NCI-H2029 (cell line): ENCODE results near the gene CPNE4.

Source experiments
- DNase-seq: peaks from one replicate; lab custom pipeline; 2025; lab: John Stamatoyannopoulos, UW

The CPNE4 gene

GRCh38 chr3:131694376-131694775 lies 340.4 kb downstream of the CPNE4 start:
- DNase-seq = no peak

DNA sequence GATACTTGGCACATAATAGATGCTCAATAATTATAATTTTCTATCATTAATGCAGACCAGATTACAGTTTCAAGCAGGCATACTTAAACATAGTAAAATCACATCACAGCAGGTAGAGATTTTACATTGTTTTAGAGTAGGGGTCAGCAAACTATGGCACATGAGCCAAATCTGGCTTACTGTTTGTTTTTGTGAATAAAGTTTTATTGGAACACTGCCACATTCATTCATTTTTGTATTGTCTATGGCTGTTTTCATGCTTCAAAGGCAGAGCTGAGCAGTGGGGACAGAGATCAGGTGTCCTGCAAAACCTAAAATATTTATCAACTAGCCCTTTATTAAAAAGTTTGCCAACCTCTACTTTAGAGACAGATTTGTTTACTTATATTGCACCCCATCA lies 342.5 kb downstream of the CPNE4 start:
- no peak for DNase-seq

- DNase-seq = no peak
These were observed 344.0 kb downstream of the CPNE4 start for GRCh38 chr3:131690800-131691199.

DNA sequence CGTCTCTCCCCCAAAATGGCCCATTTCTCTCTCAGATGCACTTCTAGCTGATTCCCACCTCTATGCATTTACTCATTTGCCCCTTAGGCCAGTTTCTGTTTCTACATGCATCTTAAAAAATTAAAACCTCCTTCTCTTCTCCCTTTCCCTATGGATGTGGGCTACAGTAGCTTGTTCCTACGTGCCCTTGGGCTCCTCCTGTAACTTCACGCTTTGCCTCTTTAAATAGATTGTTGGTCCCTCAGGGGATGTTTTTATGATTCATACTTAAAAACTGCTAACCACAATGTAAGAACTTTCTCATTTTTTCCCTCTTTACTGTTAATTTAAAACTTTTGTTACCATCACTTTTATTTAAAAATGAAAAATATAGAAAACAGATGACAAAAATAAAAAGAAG lies 346.4 kb downstream of the CPNE4 start:
- DNase-seq = no peak

- DNase-seq = no peak
These were observed 365.2 kb downstream of the CPNE4 start for GRCh38 chr3:131669600-131669999.

DNA sequence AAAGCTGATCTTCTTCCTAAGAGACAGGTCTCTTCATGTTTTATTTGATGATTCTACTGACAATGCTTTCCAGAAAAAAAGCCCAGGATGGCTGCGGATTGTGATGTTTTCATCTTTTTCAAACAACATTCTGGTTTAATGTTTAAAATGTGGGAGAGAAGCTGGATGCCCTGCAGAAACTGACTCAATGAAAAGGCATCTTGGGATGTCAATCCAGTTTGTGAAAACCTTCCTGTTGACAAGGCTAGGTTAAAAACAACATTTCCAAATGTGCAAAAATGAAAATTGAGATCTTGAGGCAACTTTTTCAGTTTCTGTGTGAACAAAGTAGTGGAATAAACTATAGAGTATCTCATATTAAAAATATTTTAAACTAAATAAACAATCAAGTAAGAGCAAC lies 376.0 kb downstream of the CPNE4 start:
- DNase-seq = no peak

DNA sequence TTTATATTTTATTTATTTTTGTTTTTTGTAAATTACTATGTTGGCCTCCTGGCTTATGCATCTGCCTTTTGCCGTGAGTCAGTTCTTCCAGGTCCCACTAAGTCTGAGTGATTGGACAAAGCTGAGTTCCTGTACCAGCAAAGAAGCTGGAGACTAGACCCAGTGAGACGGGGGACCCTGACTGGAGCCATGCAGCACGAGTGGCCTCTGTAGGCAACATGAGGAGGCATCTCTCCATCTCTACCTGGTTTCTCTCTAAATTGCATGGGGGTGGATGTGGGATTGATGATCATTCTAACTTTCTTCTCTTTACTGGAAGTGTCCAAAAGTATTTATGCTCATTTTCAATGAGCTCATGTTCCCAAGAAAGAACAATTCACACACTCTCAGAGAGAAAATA lies 376.7 kb downstream of the CPNE4 start:
- DNase-seq = no peak

DNA sequence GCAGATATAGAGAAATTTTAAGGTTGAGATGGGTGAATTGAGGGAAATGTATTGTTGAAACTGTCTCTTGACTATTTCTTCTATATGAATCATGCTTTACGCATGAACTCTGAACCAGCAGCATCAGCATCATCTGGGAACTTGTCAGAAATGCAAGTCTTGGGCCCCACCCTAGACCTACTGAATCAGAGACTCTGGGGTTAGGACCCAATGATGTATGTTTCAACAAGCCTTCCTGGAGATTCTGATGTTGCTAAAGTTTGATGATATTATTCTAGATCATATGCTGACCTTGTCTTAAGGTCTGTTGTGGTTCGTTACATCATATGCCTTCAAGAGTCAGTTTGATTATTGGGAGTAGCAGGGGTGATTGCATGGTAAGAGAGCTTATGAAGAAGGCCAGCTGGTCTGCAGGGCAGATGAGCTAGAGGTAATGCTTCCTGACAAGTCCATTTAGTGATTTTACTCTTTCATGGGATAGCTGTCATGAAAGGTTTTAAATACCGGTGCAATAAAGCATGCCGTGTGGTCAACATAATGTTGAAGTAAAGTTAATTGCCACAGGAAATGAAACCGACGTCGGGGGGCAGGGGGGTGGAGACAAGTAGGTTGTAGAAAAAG lies 379.6 kb downstream of the CPNE4 start:
- DNase-seq = no peak

DNA sequence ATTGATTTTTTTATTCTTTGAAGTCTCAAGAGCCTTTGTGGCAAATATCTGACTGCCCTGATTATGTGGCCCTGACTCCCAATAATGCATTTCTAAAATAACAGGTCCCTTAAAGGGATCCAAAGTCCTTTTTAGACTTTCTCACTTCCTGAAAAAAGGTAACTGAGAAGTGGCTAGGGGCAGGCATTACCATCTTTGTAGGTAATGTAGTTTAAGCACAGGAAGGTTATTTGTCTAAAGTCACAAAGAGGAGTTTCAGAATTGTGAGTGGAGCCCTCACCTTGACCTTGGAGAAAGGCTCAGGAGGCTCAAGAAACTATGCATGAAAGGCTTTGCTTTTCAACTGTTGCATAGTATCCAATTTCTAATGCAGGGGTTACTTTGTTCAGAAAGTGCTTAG lies 389.2 kb downstream of the CPNE4 start:
- DNase-seq = no peak

DNA sequence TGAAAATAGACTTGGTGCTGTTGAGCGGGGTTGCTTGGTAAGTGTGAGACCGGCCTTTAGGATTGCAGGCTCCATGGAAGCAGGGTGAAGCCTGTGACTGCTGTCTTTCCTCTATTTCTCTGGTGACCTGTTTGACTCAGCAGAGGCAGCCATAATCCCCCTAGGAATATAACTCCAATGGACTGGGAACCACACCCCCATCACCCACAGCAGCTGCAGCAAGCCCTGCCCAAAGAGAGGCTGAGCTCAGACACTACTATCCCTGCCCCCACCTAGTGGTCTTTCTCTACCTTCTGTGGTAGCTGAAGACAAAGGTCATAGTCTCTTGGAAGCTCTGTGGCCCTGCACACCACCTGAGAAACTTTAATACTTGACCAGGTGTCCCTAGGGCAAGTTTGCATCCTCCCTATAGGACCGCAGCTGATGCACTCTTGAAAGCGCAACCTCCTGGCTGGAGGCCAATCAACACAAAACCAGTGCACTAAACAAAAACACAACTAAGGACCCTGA lies 398.5 kb downstream of the CPNE4 start:
- no peak for DNase-seq

- no peak for DNase-seq
These were observed 404.0 kb downstream of the CPNE4 start for GRCh38 chr3:131630807-131631206.

- DNase-seq = no peak
These were observed 404.7 kb downstream of the CPNE4 start for GRCh38 chr3:131630097-131630496.

- DNase-seq = no peak
These were observed 411.4 kb downstream of the CPNE4 start for GRCh38 chr3:131623431-131623830.

- DNase-seq = no peak
These were observed 412.1 kb downstream of the CPNE4 start for GRCh38 chr3:131622726-131623125.

DNA sequence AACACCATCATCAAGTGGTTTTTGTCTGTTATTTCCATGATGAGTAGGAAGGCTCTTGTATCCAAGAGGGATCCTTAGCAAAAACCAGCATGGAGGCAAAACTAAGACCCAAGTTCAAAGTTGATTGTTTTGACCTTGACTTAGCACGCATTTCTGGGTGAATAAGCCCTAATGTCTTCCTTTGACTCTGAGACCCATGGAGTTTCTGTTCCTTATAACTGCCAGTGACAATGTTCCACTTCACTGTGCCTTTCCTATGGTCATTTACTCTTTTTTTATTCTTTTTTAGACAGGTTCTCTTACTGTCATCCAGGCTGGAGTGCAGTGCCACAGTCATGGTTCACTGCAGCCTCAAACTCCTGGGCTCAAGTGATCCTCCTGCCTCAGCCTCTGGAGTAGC lies 413.8 kb downstream of the CPNE4 start:
- no peak for DNase-seq

DNA sequence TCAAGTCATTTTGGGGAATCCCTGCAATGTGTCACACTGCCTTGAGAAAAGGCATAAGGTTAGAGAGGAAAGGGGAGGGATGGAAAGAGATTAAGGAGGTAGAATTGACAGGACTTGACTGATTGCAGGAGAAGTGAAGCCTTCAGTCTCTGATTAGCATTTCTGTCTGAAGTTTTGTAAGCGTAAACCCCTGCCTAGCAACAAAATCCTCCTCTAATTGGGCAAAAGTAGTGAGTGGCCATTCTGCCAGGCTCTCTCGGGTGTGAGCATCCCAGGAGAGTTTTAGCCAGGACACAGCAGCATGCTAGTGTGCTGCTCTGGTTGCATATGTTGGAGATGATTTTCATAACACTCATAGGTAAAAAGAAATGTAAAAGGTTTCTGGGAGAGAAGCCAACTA lies 415.0 kb downstream of the CPNE4 start:
- DNase-seq = no peak

DNA sequence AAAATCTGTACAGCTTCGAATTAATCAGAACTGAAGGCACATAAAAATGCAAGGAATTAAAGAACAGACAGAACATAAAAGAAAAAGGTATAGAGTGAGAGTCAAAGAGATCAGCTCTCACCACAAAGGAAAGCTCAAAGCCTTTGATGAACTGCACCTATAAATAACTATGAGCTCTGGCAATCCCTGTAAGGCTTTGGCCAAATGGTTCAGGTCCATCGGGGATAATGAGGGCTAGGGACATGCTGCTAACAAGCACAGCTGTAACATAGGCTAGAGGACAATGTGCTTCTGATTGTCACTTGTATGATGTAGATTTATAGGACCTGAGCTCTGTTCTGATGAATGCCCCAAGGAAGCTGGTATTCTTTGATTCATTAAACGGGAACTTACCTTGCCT lies 418.1 kb downstream of the CPNE4 start:
- no peak for DNase-seq

DNA sequence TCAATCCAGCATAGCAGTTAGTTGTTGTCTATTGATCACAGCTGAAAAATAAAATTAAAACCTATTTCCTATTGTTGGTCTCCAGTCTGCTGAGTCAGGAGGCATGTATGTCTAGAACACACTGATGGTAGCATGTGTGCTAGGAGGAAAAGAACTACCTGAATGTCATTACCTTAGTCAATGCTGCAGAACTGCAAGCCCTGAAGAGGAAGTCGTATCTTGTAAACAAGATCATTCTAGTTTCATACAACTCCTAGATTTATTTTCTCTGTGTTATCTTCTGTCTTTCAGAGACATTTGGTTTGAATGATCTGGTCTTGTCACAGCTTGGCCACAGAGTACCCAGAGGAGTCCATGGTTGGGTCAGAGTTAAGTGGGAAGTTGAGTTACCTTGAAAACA lies 422.1 kb downstream of the CPNE4 start:
- no peak for DNase-seq

- DNase-seq = no peak
These were observed 424.6 kb downstream of the CPNE4 start for GRCh38 chr3:131610174-131610573.

DNA sequence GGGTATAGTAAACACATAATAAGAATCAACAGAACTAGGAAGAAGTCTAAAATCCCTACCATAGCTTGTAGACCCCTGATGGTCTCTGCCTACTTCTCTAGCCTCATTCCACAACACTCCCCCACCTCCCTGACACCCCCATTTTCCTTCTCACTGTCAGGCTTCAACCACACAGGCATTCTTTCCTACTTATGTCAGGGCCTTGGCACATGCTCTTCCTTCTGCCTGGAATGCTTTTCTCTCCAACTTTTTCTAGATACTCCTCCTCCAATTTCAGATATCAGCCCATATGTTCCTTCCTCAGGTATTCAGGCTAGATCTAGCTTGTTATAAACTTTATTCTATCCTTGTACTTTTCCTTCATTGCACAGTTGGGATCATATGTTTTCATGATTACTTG lies 426.1 kb downstream of the CPNE4 start:
- no peak for DNase-seq

DNA sequence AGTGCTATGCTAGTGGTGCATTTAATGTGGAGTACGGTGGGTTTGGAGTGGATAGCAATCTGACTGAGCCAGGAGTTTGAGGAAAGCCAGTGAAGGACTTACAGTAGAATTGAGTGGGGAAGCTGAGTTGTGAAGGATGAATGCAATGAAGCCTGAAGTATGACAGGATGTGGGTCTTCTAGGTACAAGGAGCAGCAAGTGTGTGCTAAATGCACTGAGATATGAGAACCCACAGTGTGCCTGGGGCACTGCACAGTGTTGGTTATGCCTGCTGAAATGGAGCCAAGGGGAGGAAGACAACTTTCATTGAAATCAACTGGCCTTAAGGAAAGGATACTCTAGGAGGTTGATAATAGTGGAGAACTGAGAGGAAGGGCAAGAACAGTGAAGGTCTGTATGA lies 426.5 kb downstream of the CPNE4 start:
- DNase-seq = no peak

DNA sequence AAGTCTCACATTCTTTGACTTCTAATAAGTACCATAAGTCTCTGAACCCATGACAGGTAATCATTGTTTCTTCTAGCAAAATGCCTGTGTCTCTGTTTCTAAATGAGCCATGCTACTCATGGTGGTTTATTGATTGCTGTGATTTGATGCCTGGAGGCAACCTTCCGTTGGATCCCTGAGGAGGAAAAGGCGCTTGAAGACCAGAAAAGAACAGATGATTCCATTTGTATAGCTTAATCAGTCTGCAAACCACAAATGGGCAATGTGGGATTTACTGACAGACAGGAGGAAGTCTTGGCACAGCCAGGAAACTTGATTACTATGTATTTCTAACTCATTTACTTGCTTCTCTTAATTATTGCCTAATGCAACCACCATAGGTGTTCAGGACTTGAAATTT lies 428.9 kb downstream of the CPNE4 start:
- DNase-seq = no peak

DNA sequence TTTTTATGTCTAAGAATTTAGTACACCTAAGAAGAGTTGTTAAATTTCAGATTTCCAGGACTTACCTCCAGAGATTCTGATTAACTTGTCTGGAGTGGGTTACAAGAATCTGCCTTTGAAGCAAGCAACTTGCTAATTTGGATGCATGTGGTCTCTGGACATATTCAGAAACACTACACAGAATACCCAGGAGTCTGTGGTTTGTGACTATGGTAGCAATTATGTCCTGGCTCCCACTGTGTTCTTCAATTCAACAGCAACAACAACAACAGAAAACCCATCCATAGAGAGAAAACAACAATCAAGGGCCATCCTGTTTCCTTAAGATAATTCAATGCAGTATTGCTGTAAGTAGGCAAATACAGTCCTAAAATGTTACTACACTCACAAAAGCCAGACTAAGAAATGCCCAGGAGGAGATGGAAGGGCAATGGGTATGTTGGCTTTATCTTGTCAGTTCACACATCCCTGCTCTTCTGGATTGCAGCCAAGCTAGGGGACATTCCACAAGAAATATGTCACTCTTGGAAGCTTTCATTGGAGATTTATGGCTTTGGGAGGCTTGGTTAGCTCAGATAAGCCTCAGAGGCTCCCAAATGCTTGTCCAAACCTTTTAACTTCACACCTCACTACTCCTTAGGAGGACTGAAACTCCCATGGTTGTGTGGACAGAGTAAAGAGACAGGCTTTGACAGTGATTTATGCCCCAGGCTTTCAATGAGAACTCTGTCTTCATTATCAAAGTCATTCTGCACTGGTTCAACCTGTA lies 432.6 kb downstream of the CPNE4 start:
- DNase-seq = no peak

DNA sequence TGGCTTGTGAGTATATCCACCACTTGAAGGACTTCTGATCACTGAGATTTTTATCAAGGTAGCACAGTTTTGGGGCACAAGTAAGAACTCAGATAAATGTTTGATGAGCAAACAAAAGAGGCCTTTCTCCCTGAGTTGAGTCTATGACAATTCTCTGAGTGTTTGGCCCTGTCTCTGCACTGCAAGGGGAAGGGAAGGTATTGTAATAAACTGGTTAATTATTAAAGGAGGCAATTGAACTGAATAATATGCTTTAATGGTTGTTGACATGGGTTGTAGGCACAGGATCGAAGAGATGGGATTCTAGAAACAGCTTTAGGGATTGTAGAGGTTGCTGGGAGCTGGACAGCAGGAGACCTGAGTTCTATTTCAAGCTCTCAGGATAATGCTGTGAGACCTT lies 437.0 kb downstream of the CPNE4 start:
- no peak for DNase-seq
